OCI-LY1 (cell line): ENCODE data around the gene CLEC4D.

Experiments
- CTCF ChIP-seq: fragments of 200-600 bp; sonication (generic), shearing (Covaris generic); IDR thresholded peaks from 2 replicates; pipeline ENCODE4 v1.5.1; 2017; ENCODE audit warnings: mild to moderate bottlenecking, antibody characterized with exemption, low read length, moderate library complexity, mixed read lengths
- EZH2 ChIP-seq: fragments of 200-600 bp; sonication (generic), shearing (Covaris generic); IDR thresholded peaks from 2 replicates; pipeline ENCODE4 v1.8.0; 2017; ENCODE audit warnings: borderline replicate concordance, mixed run types, mild to moderate bottlenecking, antibody characterized with exemption, low read length, moderate library complexity, mixed read lengths

GRCh38 chr12:8471090-8471489, 42.2 kb upstream of the CLEC4D start:
- TF ChIP-seq CTCF (no peak), EZH2 (no peak)
